Heart right ventricle (tissue), 16 donors: ENCODE data around the gene ABR. TPM values are rescaled to one million over a fixed set of nuclear protein-coding genes. Genes with fewer than 3 reads are reported as not detected.
A peak's percentile ranks its signal among the peaks of the same experiment; 100 is the strongest.

Source experiments
- ATAC-seq, 8 donors: fragments of 200-7000 bp; cut with Tn5 transposase; one replicate each; pipeline ENCODE4 v1.9.1; 2020; ENCODE audit warnings: mild to moderate bottlenecking in 8 of 8, moderate library complexity in 8 of 8, moderate number of reproducible peaks in 1 of 8
- DNase-seq, 2 donors: peaks; one replicate each; pipeline ENCODE4 v3.0.0-alpha.2; 2020
- H3K27ac ChIP-seq, 10 donors: fragments of 200-600 bp; sonication (generic) in 2 of 10; one replicate each; pipeline versions ENCODE4 v1.5.0 to v1.8.0; 2020 to 2022; ENCODE audit warnings: mild to moderate bottlenecking in 3 of 10
- H3K27me3 ChIP-seq, 7 donors: fragments of 200-600 bp; one replicate each; pipeline ENCODE4 v1.8.0; 2021 to 2022; ENCODE audit warnings: mild to moderate bottlenecking in 2 of 7
- H3K36me3 ChIP-seq, 9 donors: fragments of 200-600 bp; sonication (generic) in 1 of 9; one replicate each; pipeline versions ENCODE4 v1.5.0 to v1.8.0; 2020 to 2022; ENCODE audit warnings: mild to moderate bottlenecking in 2 of 9
- H3K4me1 ChIP-seq, 9 donors: fragments of 200-600 bp; sonication (generic) in 1 of 9; one replicate each; pipeline versions ENCODE4 v1.5.0 to v1.8.0; 2020 to 2022; ENCODE audit warnings: mild to moderate bottlenecking in 4 of 9
- H3K4me3 ChIP-seq, 10 donors: fragments of 200-600 bp; sonication (generic) in 2 of 10; one replicate each; pipeline versions ENCODE4 v1.5.0 to v1.8.0; 2020 to 2022; ENCODE audit warnings: mild to moderate bottlenecking in 7 of 10, moderate library complexity in 2 of 10
- H3K9me3 ChIP-seq, 11 donors: fragments of 200-600 bp in 10 of 11; sonication (generic) in 2 of 11; one replicate each; pipeline versions ENCODE4 v1.5.0 to v1.8.0; 2013 to 2022; ENCODE audit warnings: mild to moderate bottlenecking in 2 of 11, control low read depth in 1 of 11, moderate library complexity in 1 of 11
- CTCF ChIP-seq, 9 donors: fragments of 200-600 bp; sonication (generic) in 2 of 9; IDR thresholded peaks; one replicate each; pipeline versions ENCODE4 v1.5.0 to v1.8.0; 2021 to 2022; ENCODE audit warnings: antibody characterized with exemption in 9 of 9, mild to moderate bottlenecking in 5 of 9, moderate library complexity in 1 of 9
- WGBS, 2 donors: extraction: QIAGEN DNeasy Blood & Tissue Kit; methylation state at CpG; one replicate each; pipeline ENCODE4 v1.1.7; 2013; ENCODE audit warnings: inconsistent platforms in 1 of 2; 5-methylcytosine and 5-hydroxymethylcytosine counted together
- intact Hi-C, 10 donors: fragments of 100-400 bp; cut with DNase I; formaldehyde crosslinking; loops; one replicate each; pipeline versions ENCODE4 v1.11.1 to v1.14.2; 2022
- polyA plus RNA-seq, 2 donors: library from polyadenylated mRNA; stranded (reverse); fragments of 200-250 nt; gene quantifications; one replicate each; pipeline ENCODE4 v1.2.3, GENCODE V29; 2013
- total RNA-seq, 10 donors: library from RNA; stranded (reverse); fragmentation: NEBNext Ultra II Directional in 3 of 10; extraction: Animal tissue kit (Norgen Biotek cat#: 25700) in 3 of 10; gene quantifications; one replicate each; pipeline versions ENCODE4 v1.2.1 to v1.2.4, GENCODE V29; 2021 to 2023
- donor health status: Arrhythmogenic right ventricular cardiomyopathy.
- donor health status: ischemic (EF 13 %, LVEDD 7.1; RV severe dilation, severe dysfunction).
- donor health status: healthy with polysubstance abuse.
- donor health status: DM: no; HTN: yes; CAD: no.
- donor health status: DM: no; HTN: no; CAD: no.
- donor health status: ischemic (EF 25% LVEDD 6.9; RV normal size, moderate dysfunction).
- donor health status: ischemic (EF 25% LVEDD 5.7; RV mildly dilated, moderate dysfunction).
- donor health status: healthy.
- donor health status: DM: yes; HTN: yes; CAD: no.
- donor health status: Ischemic cardiomyopathy.
- donor health status: ischemic (EF 35%, LVEDD 5.7; RV mildly dilated, moderate dysfunction).
- donor health status: nonischemic (EF 11% LVEDD 7.7; RV severe dilation, severe dysfunction).
- donor health status: DM: yes; HTN: yes; CAD: no.
- donor health status: PGD.
- donor health status: ischemic (EF 29% LVEDD 5.4; RV normal size, mild dysfunction).
- donor health status: nonischemic (EF 23%, LVEDD 6.1; RV moderate dilation, normal function).

Gene ABR
- total and polyA plus RNA-seq, 12 donors, result 49.1 to 173 (median 143) TPM

- no peak for TF ChIP-seq CTCF (IDR thresholded peaks at IDR 0.05)
- WGBS, 2 donors, result 62 to 73% methylated on average over 10 of the region's 10 CpGs
- Histone ChIP-seq H3K4me3 (no peak overlapping the region), H3K9me3 (no peaks in the 10 kb centered on the region), H3K27ac (no peak overlapping the region), H3K36me3 (peaks cover 0 to 7% (median 0%) of the 10 kb centered on the region in 9 donors), H3K4me1 (peaks cover 0 to 17% (median 0%) of the 10 kb centered on the region in 9 donors), H3K27me3 (no peaks in the 10 kb centered on the region)
- intact Hi-C loops, result no loop called here
- DNase-seq, result no peak
- no peak for ATAC-seq
Measured at GRCh38 chr17:1143573-1143972, 36.2 kb downstream of the ABR start.

- no peak for TF ChIP-seq CTCF (IDR thresholded peaks at IDR 0.05)
- peaks cover 0 to 11% (median 0%) of the 10 kb centered on the region in 9 donors for H3K4me1 ChIP-seq
- H3K27me3 ChIP-seq, result no peaks in the 10 kb centered on the region
- no peak for DNase-seq
- no peak overlapping the region for H3K4me3 ChIP-seq
- 83 to 92% methylated on average over 14 of the region's 14 CpGs for WGBS, 2 donors
- H3K27ac ChIP-seq, result no peak overlapping the region
- H3K36me3 ChIP-seq, result peaks cover 0 to 7% (median 0%) of the 10 kb centered on the region in 9 donors
- H3K9me3 ChIP-seq, result no peaks in the 10 kb centered on the region
- intact Hi-C loops, result no loop called here
- peak in 1 of 8 donors; percentile 22 for ATAC-seq
Measured at GRCh38 chr17:1142561-1142971, 37.2 kb downstream of the ABR start.

GRCh38 chr17:1137465-1137894 lies 42.3 kb downstream of the ABR start:
- 88 to 95% methylated on average over 18 of the region's 18 CpGs for WGBS, 2 donors
- no peak for ATAC-seq
- Histone ChIP-seq H3K4me3 (peak overlapping the region in 1 of 10 donors; percentile 17), H3K27ac (no peak overlapping the region), H3K27me3 (no peaks in the 10 kb centered on the region), H3K9me3 (no peaks in the 10 kb centered on the region), H3K36me3 (peaks cover 0 to 10% (median 0%) of the 10 kb centered on the region in 9 donors), H3K4me1 (peaks cover 0 to 39% (median 18%) of the 10 kb centered on the region in 9 donors)
- peak in 1 of 2 donors; percentile 36 for DNase-seq
- no peak for TF ChIP-seq CTCF (IDR thresholded peaks at IDR 0.05)
- intact Hi-C loops, result no loop called here

GRCh38 chr17:1136748-1137147 lies 43.0 kb downstream of the ABR start:
- DNase-seq, result no peak
- Histone ChIP-seq H3K36me3 (peaks cover 0 to 10% (median 0%) of the 10 kb centered on the region in 9 donors), H3K27me3 (no peaks in the 10 kb centered on the region), H3K4me3 (no peak overlapping the region), H3K4me1 (peaks cover 0 to 39% (median 18%) of the 10 kb centered on the region in 9 donors), H3K27ac (no peak overlapping the region), H3K9me3 (no peaks in the 10 kb centered on the region)
- intact Hi-C loops, result no loop called here
- WGBS, 2 donors, result 65 to 69% methylated on average over 6 of the region's 6 CpGs
- no peak for TF ChIP-seq CTCF (IDR thresholded peaks at IDR 0.05)
- no peak for ATAC-seq
